OCI-LY1 (cell line): ENCODE measurements around the gene MT1X.
"Not testable (repeated sequence)": the region's sequence is repeated elsewhere in the genome, so short reads cannot be mapped to it uniquely, and the experiment has no call there.

ENCODE experiments used
- H2AFZ ChIP-seq: fragments of 200-600 bp; sonication (generic), shearing (Covaris generic); 2 replicates; pipeline ENCODE4 v1.6.0; 2014; ENCODE audit warnings: antibody characterized with exemption, mild to moderate bottlenecking, low read length
- H3F3A ChIP-seq: fragments of 200-600 bp; sonication (generic), shearing (Covaris generic); 2 replicates; pipeline ENCODE4 v1.6.0; 2014; ENCODE audit warnings: mild to moderate bottlenecking, antibody characterized with exemption, low read length, moderate library complexity; ENCODE audit not compliant: insufficient read depth
- H3K27ac ChIP-seq: fragments of 200-600 bp; sonication (generic); 2 replicates; pipeline ENCODE4 v1.5.1; 2014; ENCODE audit warnings: low read length, mixed run types, mild to moderate bottlenecking, low read depth; ENCODE audit not compliant: poor library complexity, severe bottlenecking
- H3K27me3 ChIP-seq: fragments of 200-600 bp; sonication (generic); 2 replicates; pipeline ENCODE4 v1.6.0; 2014; ENCODE audit warnings: antibody characterized with exemption, mild to moderate bottlenecking, low read length, moderate library complexity; ENCODE audit not compliant: insufficient read depth
- H3K36me3 ChIP-seq: fragments of 200-600 bp; sonication (generic); 2 replicates; pipeline ENCODE4 v1.6.1; 2014; ENCODE audit warnings: mild to moderate bottlenecking, antibody characterized with exemption, low read length, moderate library complexity, mixed read lengths; ENCODE audit not compliant: insufficient read depth
- H3K4me1 ChIP-seq: fragments of 200-600 bp; sonication (generic); 2 replicates; pipeline ENCODE4 v1.5.1; 2014; ENCODE audit warnings: mild to moderate bottlenecking, low read length, moderate library complexity; ENCODE audit not compliant: insufficient read depth, severe bottlenecking
- H3K4me2 ChIP-seq: fragments of 200-600 bp; sonication (generic), shearing (Covaris generic); 2 replicates; pipeline ENCODE4 v1.6.1; 2014; ENCODE audit warnings: low read length
- H3K4me3 ChIP-seq: fragments of 200-600 bp; sonication (generic); 2 replicates; pipeline ENCODE4 v1.5.1; 2014; ENCODE audit warnings: low read length, low read depth, mild to moderate bottlenecking, mixed read lengths; ENCODE audit not compliant: poor library complexity, severe bottlenecking
- H3K79me2 ChIP-seq: fragments of 200-600 bp; shearing (Covaris generic); 2 replicates; pipeline ENCODE4 v1.6.1; 2016; ENCODE audit warnings: mixed run types, low read length, mixed read lengths; ENCODE audit not compliant: insufficient read depth
- H3K9ac ChIP-seq: fragments of 200-600 bp; sonication (generic), shearing (Covaris generic); 2 replicates; pipeline ENCODE4 v1.6.1; 2014; ENCODE audit warnings: mild to moderate bottlenecking, low read length, mixed read lengths
- H3K9me2 ChIP-seq: fragments of 200-600 bp; sonication (generic), shearing (Covaris generic); 2 replicates; pipeline ENCODE4 v1.6.1; 2014; ENCODE audit warnings: low read depth, mild to moderate bottlenecking, low read length, mixed read lengths
- H3K9me3 ChIP-seq: fragments of 200-600 bp; shearing (Covaris generic); 2 replicates; pipeline ENCODE4 v1.6.1; 2014; ENCODE audit warnings: low read length, mixed read lengths
- H4K20me1 ChIP-seq: fragments of 200-600 bp; sonication (generic), shearing (Covaris generic); 2 replicates; pipeline ENCODE4 v1.6.0; 2016; ENCODE audit warnings: mild to moderate bottlenecking, low read length; ENCODE audit not compliant: insufficient read depth
- CTCF ChIP-seq: fragments of 200-600 bp; sonication (generic), shearing (Covaris generic); IDR thresholded peaks from 2 replicates; pipeline ENCODE4 v1.5.1; 2017; ENCODE audit warnings: mild to moderate bottlenecking, antibody characterized with exemption, low read length, moderate library complexity, mixed read lengths
- EZH2 ChIP-seq: fragments of 200-600 bp; sonication (generic), shearing (Covaris generic); IDR thresholded peaks from 2 replicates; pipeline ENCODE4 v1.8.0; 2017; ENCODE audit warnings: borderline replicate concordance, mixed run types, mild to moderate bottlenecking, antibody characterized with exemption, low read length, moderate library complexity, mixed read lengths

Gene MT1X

GRCh38 chr16:56662357-56663354 is 19.6 kb upstream of the MT1X start:
- Histone ChIP-seq H3K27me3 (peaks cover 6% of the 10 kb centered on the region; the same call in 1 of the 2 replicates), H3K9ac (no peak overlapping the region), H3K9me3 (no peaks in the 10 kb centered on the region), H3F3A (no peaks in the 10 kb centered on the region), H3K4me1 (peaks cover 5% of the 10 kb centered on the region), H2AFZ (no peak overlapping the region), H3K27ac (no peak overlapping the region), H3K4me3 (no peak overlapping the region), H3K36me3 (no peaks in the 10 kb centered on the region), H3K9me2 (no peaks in the 10 kb centered on the region), H3K4me2 (no peak overlapping the region), H4K20me1 (no peaks in the 10 kb centered on the region), H3K79me2 (no peaks in the 10 kb centered on the region)
- TF ChIP-seq EZH2 (no peak), CTCF (no peak)

- Histone ChIP-seq H3K79me2 (no peaks in the 10 kb centered on the region), H2AFZ (no peak overlapping the region), H3K9me2 (no peaks in the 10 kb centered on the region), H3K27me3 (peaks cover 6% of the 10 kb centered on the region; the same call in 1 of the 2 replicates), H3K4me1 (no peaks in the 10 kb centered on the region), H3K4me3 (no peak overlapping the region), H3F3A (no peaks in the 10 kb centered on the region), H4K20me1 (no peaks in the 10 kb centered on the region), H3K9ac (no peak overlapping the region), H3K36me3 (no peaks in the 10 kb centered on the region), H3K4me2 (no peak overlapping the region), H3K9me3 (no peaks in the 10 kb centered on the region), H3K27ac (no peak overlapping the region)
- no peak for TF ChIP-seq CTCF
- no peak for TF ChIP-seq EZH2
These were observed 17.8 kb upstream of the MT1X start for GRCh38 chr16:56664506-56664905.

GRCh38 chr16:56665286-56666261 is 16.7 kb upstream of the MT1X start:
- H3K4me2 ChIP-seq, H3K9me3 ChIP-seq, H3K4me1 ChIP-seq, H3K9me2 ChIP-seq, H3F3A ChIP-seq, H3K4me3 ChIP-seq, H2AFZ ChIP-seq, H3K79me2 ChIP-seq, H3K36me3 ChIP-seq, H3K9ac ChIP-seq, H4K20me1 ChIP-seq, H3K27ac ChIP-seq, H3K27me3 ChIP-seq: not testable (repeated sequence)
